ENCODE measurements around the gene ACTR5. TPM values are rescaled to one million over a fixed set of nuclear protein-coding genes. Genes with fewer than 3 reads are reported as not detected.

Gene ACTR5
- total RNA-seq, 1 experiment from 2014 or later, result 9.8 TPM

DNA sequence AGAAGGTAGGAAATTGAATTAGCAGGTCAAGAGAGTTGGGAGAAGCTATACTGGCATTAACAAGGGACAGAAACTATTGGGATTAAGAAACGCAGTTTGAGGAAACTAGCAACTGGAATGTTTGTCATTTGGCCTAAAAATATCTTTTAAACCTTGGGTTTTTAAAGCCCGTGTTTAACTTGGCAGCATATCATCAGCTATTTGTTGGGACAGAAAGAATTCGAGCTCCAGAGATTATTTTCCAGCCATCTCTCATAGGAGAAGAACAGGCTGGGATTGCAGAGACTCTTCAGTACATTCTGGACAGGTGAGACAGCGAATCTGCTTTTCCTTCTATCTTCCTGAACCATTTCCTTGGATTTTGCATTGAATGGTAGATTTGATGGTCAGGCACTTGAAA, 17.8 kb downstream of the ACTR5 start:
- CTCF ChIA-PET, result interaction anchor here (0.9 to 2.4 kb wide), 3 partner anchors 24 to 107 kb away, joined by 3 to 7 read pairs (median 6); no protein-coding TSS in a partner anchor
- peak overlapping the region; percentile 29 for H3K27ac Mint-ChIP-seq
- no peaks in the 10 kb centered on the region for H3K27me3 Mint-ChIP-seq (ENCODE audit: low read depth)
- no peak for ATAC-seq
- no peak for DNase-seq (ENCODE audit: low spot score)
- H3K4me1 Mint-ChIP-seq, result peaks cover 9% of the 10 kb centered on the region; the same call in 1 of the 2 replicates
- peaks cover 36% of the 10 kb centered on the region for H3K36me3 Mint-ChIP-seq
- POLR2A ChIA-PET, result no interaction called here
- H3K9me3 Mint-ChIP-seq, result no peaks in the 10 kb centered on the region
- TF ChIP-seq HMGA2 (CRISPR knock-in tag; IDR thresholded peaks at IDR 0.05), result no peak
- TF ChIP-seq, protein P1, sequence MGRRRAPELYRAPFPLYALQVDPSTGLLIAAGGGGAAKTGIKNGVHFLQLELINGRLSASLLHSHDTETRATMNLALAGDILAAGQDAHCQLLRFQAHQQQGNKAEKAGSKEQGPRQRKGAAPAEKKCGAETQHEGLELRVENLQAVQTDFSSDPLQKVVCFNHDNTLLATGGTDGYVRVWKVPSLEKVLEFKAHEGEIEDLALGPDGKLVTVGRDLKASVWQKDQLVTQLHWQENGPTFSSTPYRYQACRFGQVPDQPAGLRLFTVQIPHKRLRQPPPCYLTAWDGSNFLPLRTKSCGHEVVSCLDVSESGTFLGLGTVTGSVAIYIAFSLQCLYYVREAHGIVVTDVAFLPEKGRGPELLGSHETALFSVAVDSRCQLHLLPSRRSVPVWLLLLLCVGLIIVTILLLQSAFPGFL (CRISPR knock-in tag; IDR thresholded peaks at IDR 0.05; ENCODE audit: borderline replicate concordance), result no peak
- no peak overlapping the region for H3K4me3 Mint-ChIP-seq

DNA sequence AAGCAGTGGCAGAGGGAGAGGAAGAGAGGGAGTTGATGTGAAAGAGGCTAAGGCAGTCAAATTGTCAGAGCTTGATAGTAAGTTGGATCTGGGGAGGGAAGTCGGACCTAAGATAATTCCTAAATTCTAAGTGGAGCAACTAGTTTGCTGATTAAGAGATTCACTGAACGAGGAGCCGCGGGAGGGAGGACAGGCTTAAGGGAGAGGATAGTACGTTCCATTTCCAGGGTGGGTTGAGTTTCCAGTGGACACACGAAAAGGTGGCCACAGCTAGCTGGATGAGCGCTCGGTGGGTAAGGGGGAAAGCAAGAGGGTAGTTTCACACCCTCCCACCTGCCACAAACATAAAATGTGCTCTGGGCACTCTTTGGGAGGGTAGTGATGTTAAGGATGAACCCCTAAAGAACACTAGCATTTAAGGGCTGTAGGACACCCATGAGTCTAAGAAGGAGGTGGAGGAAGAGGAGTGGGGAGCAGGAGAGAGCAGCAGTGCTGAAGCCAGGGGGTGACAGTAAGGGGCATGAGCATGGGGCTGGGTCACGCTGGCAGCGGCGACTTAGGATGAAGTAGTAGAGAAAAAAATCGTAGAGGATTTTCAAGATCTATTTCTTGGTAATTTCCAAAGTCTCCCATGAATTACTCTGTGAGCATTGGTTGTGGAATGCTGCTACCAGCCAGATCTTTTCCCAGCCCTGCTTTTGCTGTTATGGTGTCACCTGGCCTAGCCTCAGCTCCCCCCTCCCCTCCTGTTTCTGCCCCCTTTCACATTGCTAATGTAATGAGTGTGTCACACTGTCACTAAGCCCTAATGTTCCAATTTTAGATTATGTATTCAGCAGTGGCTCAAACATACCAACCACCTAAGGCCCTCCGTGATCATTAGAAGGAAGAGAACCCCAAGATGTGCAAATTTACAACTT, 21.4 kb downstream of the ACTR5 start:
- Mint-ChIP-seq H3K27ac (no peak overlapping the region), H3K4me3 (no peak overlapping the region), H3K27me3 (ENCODE audit: low read depth) (no peaks in the 10 kb centered on the region), H3K9me3 (peaks cover 16% of the 10 kb centered on the region), H3K4me1 (peaks cover 9% of the 10 kb centered on the region; the same call in 1 of the 2 replicates), H3K36me3 (peaks cover 56% of the 10 kb centered on the region)
- TF ChIP-seq, protein P2, sequence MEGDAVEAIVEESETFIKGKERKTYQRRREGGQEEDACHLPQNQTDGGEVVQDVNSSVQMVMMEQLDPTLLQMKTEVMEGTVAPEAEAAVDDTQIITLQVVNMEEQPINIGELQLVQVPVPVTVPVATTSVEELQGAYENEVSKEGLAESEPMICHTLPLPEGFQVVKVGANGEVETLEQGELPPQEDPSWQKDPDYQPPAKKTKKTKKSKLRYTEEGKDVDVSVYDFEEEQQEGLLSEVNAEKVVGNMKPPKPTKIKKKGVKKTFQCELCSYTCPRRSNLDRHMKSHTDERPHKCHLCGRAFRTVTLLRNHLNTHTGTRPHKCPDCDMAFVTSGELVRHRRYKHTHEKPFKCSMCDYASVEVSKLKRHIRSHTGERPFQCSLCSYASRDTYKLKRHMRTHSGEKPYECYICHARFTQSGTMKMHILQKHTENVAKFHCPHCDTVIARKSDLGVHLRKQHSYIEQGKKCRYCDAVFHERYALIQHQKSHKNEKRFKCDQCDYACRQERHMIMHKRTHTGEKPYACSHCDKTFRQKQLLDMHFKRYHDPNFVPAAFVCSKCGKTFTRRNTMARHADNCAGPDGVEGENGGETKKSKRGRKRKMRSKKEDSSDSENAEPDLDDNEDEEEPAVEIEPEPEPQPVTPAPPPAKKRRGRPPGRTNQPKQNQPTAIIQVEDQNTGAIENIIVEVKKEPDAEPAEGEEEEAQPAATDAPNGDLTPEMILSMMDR (IDR thresholded peaks at IDR 0.05), result no peak
- TF ChIP-seq, protein P1 (CRISPR knock-in tag; IDR thresholded peaks at IDR 0.05; ENCODE audit: borderline replicate concordance), result no peak
- TF ChIP-seq ZNF121 (CRISPR knock-in tag; IDR thresholded peaks at IDR 0.05) (no peak), MXD4 (CRISPR knock-in tag; IDR thresholded peaks at IDR 0.05; ENCODE audit: borderline replicate concordance) (no peak), CREM (CRISPR knock-in tag; IDR thresholded peaks at IDR 0.05) (no peak), ETV6 (CRISPR knock-in tag; IDR thresholded peaks at IDR 0.05) (no peak), ELF4 (CRISPR knock-in tag; IDR thresholded peaks at IDR 0.05; ENCODE audit: low read depth) (no peak), TEAD4 (CRISPR knock-in tag; IDR thresholded peaks at IDR 0.05) (no peak)
- TF ChIP-seq, protein P3, sequence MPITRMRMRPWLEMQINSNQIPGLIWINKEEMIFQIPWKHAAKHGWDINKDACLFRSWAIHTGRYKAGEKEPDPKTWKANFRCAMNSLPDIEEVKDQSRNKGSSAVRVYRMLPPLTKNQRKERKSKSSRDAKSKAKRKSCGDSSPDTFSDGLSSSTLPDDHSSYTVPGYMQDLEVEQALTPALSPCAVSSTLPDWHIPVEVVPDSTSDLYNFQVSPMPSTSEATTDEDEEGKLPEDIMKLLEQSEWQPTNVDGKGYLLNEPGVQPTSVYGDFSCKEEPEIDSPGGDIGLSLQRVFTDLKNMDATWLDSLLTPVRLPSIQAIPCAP (CRISPR knock-in tag; IDR thresholded peaks at IDR 0.05), result no peak
- CTCF ChIA-PET, result interaction anchor here (1.2 to 1.5 kb wide), 3 partner anchors 20 to 41 kb away, joined by 3 to 5 read pairs (median 4); no protein-coding TSS in a partner anchor
- ATAC-seq (no peak), DNase-seq (ENCODE audit: low spot score) (no peak)
- POLR2A ChIA-PET, result interaction anchor here (0.6 kb wide), 1 partner anchor 71 kb away, joined by 3 read pairs; no protein-coding TSS in a partner anchor

DNA sequence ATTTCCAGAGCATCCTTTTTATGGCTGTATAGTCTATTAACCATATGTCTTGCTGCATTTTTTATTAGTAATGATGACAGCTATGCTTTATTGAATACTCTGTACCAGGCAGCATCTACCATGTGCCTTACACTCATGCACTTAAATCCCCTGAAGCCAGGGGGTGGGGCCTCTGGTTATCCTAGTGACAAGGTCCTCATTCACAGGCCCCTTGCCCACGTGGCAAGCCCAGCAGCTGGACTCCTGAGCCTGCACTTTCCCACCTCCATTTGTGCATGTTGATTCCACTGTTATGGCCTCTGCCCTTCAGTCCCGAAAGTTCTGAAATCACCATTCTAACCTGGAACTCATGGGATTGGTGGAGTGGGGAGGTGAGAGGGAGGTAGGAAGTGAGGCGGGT, 22.3 kb downstream of the ACTR5 start:
- Mint-ChIP-seq H3K27ac (no peak overlapping the region), H3K27me3 (ENCODE audit: low read depth) (no peaks in the 10 kb centered on the region), H3K9me3 (peaks cover 19% of the 10 kb centered on the region), H3K4me1 (peaks cover 9% of the 10 kb centered on the region; the same call in 1 of the 2 replicates), H3K4me3 (no peak overlapping the region), H3K36me3 (peaks cover 60% of the 10 kb centered on the region)
- DNase-seq (ENCODE audit: low spot score) (no peak), ATAC-seq (no peak)
- POLR2A ChIA-PET, result interaction anchor here (0.6 kb wide), 1 partner anchor 70 kb away, joined by 3 read pairs; no protein-coding TSS in a partner anchor
- TF ChIP-seq NFATC4 (CRISPR knock-in tag; IDR thresholded peaks at IDR 0.05), result no peak
- TF ChIP-seq, protein P4, sequence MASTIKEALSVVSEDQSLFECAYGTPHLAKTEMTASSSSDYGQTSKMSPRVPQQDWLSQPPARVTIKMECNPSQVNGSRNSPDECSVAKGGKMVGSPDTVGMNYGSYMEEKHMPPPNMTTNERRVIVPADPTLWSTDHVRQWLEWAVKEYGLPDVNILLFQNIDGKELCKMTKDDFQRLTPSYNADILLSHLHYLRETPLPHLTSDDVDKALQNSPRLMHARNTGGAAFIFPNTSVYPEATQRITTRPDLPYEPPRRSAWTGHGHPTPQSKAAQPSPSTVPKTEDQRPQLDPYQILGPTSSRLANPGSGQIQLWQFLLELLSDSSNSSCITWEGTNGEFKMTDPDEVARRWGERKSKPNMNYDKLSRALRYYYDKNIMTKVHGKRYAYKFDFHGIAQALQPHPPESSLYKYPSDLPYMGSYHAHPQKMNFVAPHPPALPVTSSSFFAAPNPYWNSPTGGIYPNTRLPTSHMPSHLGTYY (CRISPR knock-in tag; IDR thresholded peaks at IDR 0.05), result no peak
- TF ChIP-seq, protein P5, sequence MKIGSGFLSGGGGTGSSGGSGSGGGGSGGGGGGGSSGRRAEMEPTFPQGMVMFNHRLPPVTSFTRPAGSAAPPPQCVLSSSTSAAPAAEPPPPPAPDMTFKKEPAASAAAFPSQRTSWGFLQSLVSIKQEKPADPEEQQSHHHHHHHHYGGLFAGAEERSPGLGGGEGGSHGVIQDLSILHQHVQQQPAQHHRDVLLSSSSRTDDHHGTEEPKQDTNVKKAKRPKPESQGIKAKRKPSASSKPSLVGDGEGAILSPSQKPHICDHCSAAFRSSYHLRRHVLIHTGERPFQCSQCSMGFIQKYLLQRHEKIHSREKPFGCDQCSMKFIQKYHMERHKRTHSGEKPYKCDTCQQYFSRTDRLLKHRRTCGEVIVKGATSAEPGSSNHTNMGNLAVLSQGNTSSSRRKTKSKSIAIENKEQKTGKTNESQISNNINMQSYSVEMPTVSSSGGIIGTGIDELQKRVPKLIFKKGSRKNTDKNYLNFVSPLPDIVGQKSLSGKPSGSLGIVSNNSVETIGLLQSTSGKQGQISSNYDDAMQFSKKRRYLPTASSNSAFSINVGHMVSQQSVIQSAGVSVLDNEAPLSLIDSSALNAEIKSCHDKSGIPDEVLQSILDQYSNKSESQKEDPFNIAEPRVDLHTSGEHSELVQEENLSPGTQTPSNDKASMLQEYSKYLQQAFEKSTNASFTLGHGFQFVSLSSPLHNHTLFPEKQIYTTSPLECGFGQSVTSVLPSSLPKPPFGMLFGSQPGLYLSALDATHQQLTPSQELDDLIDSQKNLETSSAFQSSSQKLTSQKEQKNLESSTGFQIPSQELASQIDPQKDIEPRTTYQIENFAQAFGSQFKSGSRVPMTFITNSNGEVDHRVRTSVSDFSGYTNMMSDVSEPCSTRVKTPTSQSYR (CRISPR knock-in tag; IDR thresholded peaks at IDR 0.05), result no peak
- CTCF ChIA-PET, result interaction anchor here (1.2 to 1.5 kb wide), 2 partner anchors 19 to 42 kb away, joined by 3 to 4 read pairs; no protein-coding TSS in a partner anchor
